GM12892 (cell line): ENCODE results near the gene ARID1A.

Experiments
- POLR2A ChIP-seq: IDR thresholded peaks from 2 replicates; pipeline ENCODE4 v1.6.1; 2011; ENCODE audit warnings: low read depth, low read length, control low read depth
- POLR2AphosphoS5 ChIP-seq: IDR thresholded peaks from 2 replicates; pipeline ENCODE4 v1.6.1; 2011; ENCODE audit warnings: low read depth, low read length, control low read depth

- TF ChIP-seq POLR2A, result no peak
- no peak for TF ChIP-seq POLR2AphosphoS5
Measured at GRCh38 chr1:26771643-26772321, 76.0 kb downstream of the ARID1A start.
